ENCODE measurements around the gene PLCG2. TPM values are rescaled to one million over a fixed set of nuclear protein-coding genes. Genes with fewer than 3 reads are reported as not detected.
A peak's percentile ranks its signal among the peaks of the same experiment; 100 is the strongest.

PLCG2 gene
- polyA plus RNA-seq, 3 donors: 19.5 to 47.4 (median 35.5) TPM

DNA sequence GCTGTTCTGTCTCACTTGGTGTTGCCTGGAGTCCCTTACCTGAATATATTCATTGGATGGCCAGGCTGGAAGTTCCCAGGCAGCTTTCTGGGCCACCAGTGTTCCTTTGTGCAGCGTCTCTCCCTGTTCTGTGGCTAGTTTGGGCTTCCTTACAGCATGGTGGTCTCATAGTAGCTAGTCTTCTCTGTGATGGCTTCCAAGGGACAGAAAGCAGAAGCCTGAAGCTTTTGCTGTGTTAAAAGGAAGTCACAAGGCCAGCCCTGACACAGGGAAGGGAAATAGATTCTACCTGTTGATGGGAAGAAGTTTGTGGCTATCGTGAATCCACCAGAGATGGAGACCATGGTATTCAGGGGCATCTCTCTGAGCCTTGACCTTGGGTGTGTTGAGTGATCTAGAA, 34.6 kb downstream of the PLCG2 start:
- Mint-ChIP-seq H3K36me3 (peaks cover 23 to 24% of the 10 kb centered on the region in 2 donors), H3K4me3 (no peak overlapping the region), H3K27ac (peak overlapping the region in 6 of 7 donors; percentile 26 to 71 (median 58)), H3K27me3 (ENCODE audit: low read depth in 3 of 3) (no peaks in the 10 kb centered on the region), H3K9me3 (no peaks in the 10 kb centered on the region), H3K4me1 (peaks cover 77% of the 10 kb centered on the region)
- intact Hi-C loops (cut with micrococcal nuclease): no loop called here
- peaks cover 83% of the 10 kb centered on the region for H4K20me1 ChIP-seq (ENCODE audit: insufficient read depth, low read length)
- no peaks in the 10 kb centered on the region for H3K9me3 ChIP-seq (replicated peaks in 1 of 2; ENCODE audit: control insufficient read depth in 1 of 2, insufficient read depth in 1 of 2, low read length in 2 of 2)
- no peak overlapping the region for H3K4me3 ChIP-seq (replicated peaks in 1 of 3; ENCODE audit: low read depth in 2 of 3, low read length in 3 of 3)
- no peak overlapping the region for H3K4me2 ChIP-seq (replicated peaks; ENCODE audit: extremely low read depth, low read length, poor library complexity, severe bottlenecking)
- H3K9ac ChIP-seq (ENCODE audit: insufficient read depth, low read length, poor library complexity, severe bottlenecking): no peak overlapping the region
- H3K27me3 ChIP-seq (ENCODE audit: control insufficient read depth in 2 of 2, insufficient read depth in 2 of 2, low read length in 2 of 2): no peaks in the 10 kb centered on the region
- H3K27ac ChIP-seq (ENCODE audit: low read depth in 1 of 2, low read length in 2 of 2): peak overlapping the region; percentile 28 to 66
- TF ChIP-seq, protein P1, sequence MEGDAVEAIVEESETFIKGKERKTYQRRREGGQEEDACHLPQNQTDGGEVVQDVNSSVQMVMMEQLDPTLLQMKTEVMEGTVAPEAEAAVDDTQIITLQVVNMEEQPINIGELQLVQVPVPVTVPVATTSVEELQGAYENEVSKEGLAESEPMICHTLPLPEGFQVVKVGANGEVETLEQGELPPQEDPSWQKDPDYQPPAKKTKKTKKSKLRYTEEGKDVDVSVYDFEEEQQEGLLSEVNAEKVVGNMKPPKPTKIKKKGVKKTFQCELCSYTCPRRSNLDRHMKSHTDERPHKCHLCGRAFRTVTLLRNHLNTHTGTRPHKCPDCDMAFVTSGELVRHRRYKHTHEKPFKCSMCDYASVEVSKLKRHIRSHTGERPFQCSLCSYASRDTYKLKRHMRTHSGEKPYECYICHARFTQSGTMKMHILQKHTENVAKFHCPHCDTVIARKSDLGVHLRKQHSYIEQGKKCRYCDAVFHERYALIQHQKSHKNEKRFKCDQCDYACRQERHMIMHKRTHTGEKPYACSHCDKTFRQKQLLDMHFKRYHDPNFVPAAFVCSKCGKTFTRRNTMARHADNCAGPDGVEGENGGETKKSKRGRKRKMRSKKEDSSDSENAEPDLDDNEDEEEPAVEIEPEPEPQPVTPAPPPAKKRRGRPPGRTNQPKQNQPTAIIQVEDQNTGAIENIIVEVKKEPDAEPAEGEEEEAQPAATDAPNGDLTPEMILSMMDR (IDR thresholded peaks at IDR 0.05): no peak
- H3K79me2 ChIP-seq (ENCODE audit: insufficient read depth, low read length): peaks cover 88% of the 10 kb centered on the region
- WGBS (ENCODE audit: insufficient coverage): 29% methylated on average over 1 of the region's 2 CpGs
- no peak for DNase-seq
- no peak overlapping the region for H2AFZ ChIP-seq (ENCODE audit: insufficient read depth, low read depth, low read length, poor library complexity, severe bottlenecking)
- H3K36me3 ChIP-seq (replicated peaks in 1 of 2; ENCODE audit: control insufficient read depth in 1 of 2, insufficient read depth in 2 of 2, low read length in 2 of 2): peaks cover 0 to 15% of the 10 kb centered on the region in 2 donors
- H3K4me1 ChIP-seq (ENCODE audit: control insufficient read depth in 1 of 2, insufficient read depth in 2 of 2, low read length in 2 of 2): peaks cover 45 to 64% of the 10 kb centered on the region in 2 donors

GRCh38 chr16:81814751-81815428, 35.8 kb downstream of the PLCG2 start:
- Histone ChIP-seq H3K9me3 (replicated peaks in 1 of 2; ENCODE audit: control insufficient read depth in 1 of 2, insufficient read depth in 1 of 2, low read length in 2 of 2) (no peaks in the 10 kb centered on the region), H3K79me2 (ENCODE audit: insufficient read depth, low read length) (peaks cover 88% of the 10 kb centered on the region), H3K27ac (ENCODE audit: low read depth in 1 of 2, low read length in 2 of 2) (peak overlapping the region in 1 of 2 donors; percentile 42), H3K27me3 (ENCODE audit: control insufficient read depth in 2 of 2, insufficient read depth in 2 of 2, low read length in 2 of 2) (no peaks in the 10 kb centered on the region), H3K9ac (ENCODE audit: insufficient read depth, low read length, poor library complexity, severe bottlenecking) (no peak overlapping the region), H3K36me3 (replicated peaks in 1 of 2; ENCODE audit: control insufficient read depth in 1 of 2, insufficient read depth in 2 of 2, low read length in 2 of 2) (peaks cover 0 to 15% of the 10 kb centered on the region in 2 donors), H3K4me1 (ENCODE audit: control insufficient read depth in 1 of 2, insufficient read depth in 2 of 2, low read length in 2 of 2) (peaks cover 41 to 64% of the 10 kb centered on the region in 2 donors), H2AFZ (ENCODE audit: insufficient read depth, low read depth, low read length, poor library complexity, severe bottlenecking) (no peak overlapping the region), H3K4me2 (replicated peaks; ENCODE audit: extremely low read depth, low read length, poor library complexity, severe bottlenecking) (no peak overlapping the region), H3K4me3 (replicated peaks in 1 of 3; ENCODE audit: low read depth in 2 of 3, low read length in 3 of 3) (no peak overlapping the region), H4K20me1 (ENCODE audit: insufficient read depth, low read length) (peaks cover 83% of the 10 kb centered on the region)
- no peaks in the 10 kb centered on the region for H3K27me3 Mint-ChIP-seq (ENCODE audit: low read depth in 3 of 3)
- no peaks in the 10 kb centered on the region for H3K9me3 Mint-ChIP-seq
- peaks cover 71% of the 10 kb centered on the region for H3K4me1 Mint-ChIP-seq
- H3K4me3 Mint-ChIP-seq: no peak overlapping the region
- no peak for DNase-seq
- peaks cover 21 to 32% of the 10 kb centered on the region in 2 donors for H3K36me3 Mint-ChIP-seq
- intact Hi-C loops (cut with micrococcal nuclease): no loop called here
- TF ChIP-seq, protein P1 (IDR thresholded peaks at IDR 0.05): no peak
- WGBS (ENCODE audit: insufficient coverage): 100% methylated on average over 1 of the region's 5 CpGs
- peak overlapping the region in 1 of 7 donors; percentile 22 for H3K27ac Mint-ChIP-seq

Data from CD14-positive monocyte (primary cell).